ELF-1 (cell line): ENCODE data around the gene ACTN1.
A peak's percentile ranks its signal among the peaks of the same experiment; 100 is the strongest.

Experiments used
- DNase-seq: peaks from one replicate; pipeline ENCODE4 v3.0.0-alpha.2; 2016; ENCODE audit warnings: low read depth, low spot score

ACTN1 gene

DNA sequence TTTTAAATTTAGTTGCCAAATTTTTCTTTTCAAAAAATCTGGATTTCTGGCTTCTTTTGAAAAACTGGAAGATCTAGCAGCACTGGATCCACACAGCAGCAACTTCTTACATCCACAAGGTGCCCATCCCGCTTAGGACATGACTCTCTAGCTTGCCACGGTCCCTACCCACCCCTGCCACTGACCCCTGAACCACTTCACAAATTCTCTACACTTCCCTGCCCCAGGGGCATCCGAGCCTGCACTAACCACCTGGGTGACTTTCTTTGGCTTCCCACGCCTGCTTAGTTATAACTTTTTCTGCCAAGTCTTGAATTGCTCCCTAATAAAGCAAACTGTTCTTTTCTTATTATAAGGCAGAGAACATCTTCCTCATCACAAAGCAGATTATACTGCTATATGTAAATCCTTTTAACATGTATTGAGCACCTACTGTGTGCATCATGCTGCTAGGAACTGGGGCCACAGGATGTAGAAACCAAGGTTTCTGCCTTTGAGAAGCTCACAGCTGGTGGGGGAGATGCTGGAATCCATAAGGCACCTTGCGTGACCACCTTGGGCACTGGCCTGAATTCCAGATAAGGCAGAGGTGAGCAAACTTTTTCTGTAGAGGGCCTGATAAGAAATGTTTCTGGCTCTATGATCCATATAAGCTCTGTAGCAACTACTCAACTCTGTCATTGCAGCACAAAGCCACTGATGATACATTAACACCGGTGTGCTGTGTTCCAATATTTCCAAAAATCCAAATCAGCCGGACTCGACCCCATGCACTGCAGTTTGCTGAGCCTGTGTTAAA lies 59.8 kb downstream of the ACTN1 start:
- DNase-seq = no peak

GRCh38 chr14:68918612-68919011 lies 60.5 kb downstream of the ACTN1 start:
- DNase-seq = no peak

GRCh38 chr14:68916358-68916941 lies 62.7 kb downstream of the ACTN1 start:
- DNase-seq = no peak

GRCh38 chr14:68913516-68913915 lies 65.6 kb downstream of the ACTN1 start:
- no peak for DNase-seq

GRCh38 chr14:68911594-68912227 lies 67.4 kb downstream of the ACTN1 start:
- peak; percentile 86 for DNase-seq

- DNase-seq = no peak
Observed at GRCh38 chr14:68910540-68910939, 68.6 kb downstream of the ACTN1 start.

- no peak for DNase-seq
Observed at GRCh38 chr14:68908803-68909202, 70.3 kb downstream of the ACTN1 start.

GRCh38 chr14:68908201-68908600 lies 70.9 kb downstream of the ACTN1 start:
- DNase-seq = no peak

GRCh38 chr14:68906439-68906838 lies 72.7 kb downstream of the ACTN1 start:
- DNase-seq = no peak

- no peak for DNase-seq
Observed at GRCh38 chr14:68905107-68905895, 73.8 kb downstream of the ACTN1 start.

- no peak for DNase-seq
Observed at GRCh38 chr14:68902357-68902756, 76.7 kb downstream of the ACTN1 start.

DNA sequence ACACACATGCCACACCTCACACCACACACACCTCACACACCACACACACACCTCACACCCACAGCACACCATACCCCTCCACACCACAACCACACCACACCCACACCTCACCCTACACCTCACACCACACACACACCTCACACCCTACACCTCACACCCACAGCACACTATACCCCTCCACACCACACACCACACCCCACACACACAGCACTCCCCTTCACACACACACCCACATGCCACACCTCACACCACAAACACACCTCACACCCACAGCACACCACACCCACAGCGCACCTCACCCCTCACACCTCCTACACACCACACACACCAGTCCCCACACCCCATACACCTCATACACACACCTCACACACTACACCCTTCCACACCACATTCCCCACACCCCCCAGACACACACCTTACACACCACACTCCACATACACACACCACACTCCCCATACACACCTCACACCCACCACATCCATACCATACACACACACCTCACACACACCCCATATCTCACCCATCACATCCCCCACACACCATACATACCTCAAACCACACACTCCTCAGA lies 80.0 kb downstream of the ACTN1 start:
- no peak for DNase-seq

- DNase-seq = no peak
Observed at GRCh38 chr14:68898248-68899032, 80.7 kb downstream of the ACTN1 start.

DNA sequence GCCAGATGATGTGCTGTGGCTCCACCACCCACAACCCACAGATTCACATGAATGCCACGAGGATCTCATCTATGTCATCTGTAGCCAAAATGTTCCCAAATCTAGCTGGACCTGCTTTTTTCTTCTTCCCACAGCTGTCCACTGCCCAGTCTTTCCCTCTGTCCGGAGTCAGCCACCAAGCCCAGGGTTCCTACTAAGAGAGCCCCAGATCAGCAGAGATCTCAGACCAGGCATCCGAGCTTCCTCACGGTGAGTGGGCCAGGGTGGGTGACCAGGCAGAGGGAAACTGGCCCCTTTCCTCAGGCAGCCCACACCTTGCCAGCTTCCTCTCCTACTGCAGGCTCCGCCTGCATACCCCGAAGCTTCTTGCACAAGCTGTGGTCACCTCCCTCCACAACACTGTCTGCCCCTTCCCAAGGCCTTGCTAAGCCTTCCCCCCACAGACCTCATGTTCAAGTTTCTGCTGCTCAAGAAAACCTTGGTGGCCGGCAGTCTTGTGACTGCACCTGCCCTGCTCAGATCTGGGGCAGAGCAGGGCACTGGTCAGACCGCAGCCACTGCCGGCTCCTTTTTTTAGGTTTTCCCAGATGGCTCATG lies 81.4 kb downstream of the ACTN1 start:
- DNase-seq = no peak

GRCh38 chr14:68896132-68896531 lies 83.0 kb downstream of the ACTN1 start:
- DNase-seq = peak; percentile 19

DNA sequence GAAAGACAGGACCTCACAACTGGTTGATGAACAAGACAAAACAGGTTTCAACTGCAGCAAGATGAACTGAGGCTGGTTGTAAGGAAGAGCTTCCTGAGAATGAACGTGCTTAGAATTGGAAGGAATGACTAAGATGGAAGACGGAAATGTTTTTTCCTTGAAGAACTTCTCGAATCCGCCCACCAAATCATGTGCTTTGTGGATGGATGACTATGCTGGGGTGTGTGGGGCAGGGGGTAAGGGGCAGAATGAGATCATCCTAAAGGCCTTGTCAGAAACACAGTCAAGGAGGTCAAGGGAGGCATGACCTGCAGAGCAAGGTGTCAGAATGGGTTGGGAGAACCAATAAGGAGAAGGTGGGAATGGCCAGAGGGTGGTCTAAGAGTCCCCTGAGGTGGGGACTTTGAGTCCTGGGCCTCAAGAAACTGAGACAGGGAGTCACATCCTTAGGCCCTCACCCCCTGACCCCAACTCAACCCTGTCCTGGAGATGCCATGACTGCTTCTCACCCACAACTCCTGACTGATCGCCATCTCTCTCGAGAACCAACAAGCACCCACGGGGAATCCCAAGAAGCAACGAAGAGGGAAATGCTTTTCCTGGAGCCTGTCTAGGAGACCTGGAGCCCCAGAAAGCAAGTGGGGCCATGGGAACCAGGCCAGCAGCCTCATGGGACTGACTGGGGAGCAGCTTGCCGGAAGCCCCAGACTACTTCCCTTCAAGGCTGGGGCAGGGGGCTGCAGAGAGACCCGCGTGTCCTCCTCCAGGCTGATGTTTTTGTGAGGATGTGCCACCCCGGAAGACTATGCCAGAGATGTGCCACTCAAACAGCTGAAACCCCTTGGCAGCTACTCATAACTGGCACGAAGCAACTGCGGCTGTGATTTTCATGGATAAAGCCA lies 84.0 kb downstream of the ACTN1 start:
- DNase-seq = no peak

GRCh38 chr14:68894123-68894522 lies 85.0 kb downstream of the ACTN1 start:
- no peak for DNase-seq

- DNase-seq = no peak
Observed at GRCh38 chr14:68893566-68893965, 85.5 kb downstream of the ACTN1 start.

DNA sequence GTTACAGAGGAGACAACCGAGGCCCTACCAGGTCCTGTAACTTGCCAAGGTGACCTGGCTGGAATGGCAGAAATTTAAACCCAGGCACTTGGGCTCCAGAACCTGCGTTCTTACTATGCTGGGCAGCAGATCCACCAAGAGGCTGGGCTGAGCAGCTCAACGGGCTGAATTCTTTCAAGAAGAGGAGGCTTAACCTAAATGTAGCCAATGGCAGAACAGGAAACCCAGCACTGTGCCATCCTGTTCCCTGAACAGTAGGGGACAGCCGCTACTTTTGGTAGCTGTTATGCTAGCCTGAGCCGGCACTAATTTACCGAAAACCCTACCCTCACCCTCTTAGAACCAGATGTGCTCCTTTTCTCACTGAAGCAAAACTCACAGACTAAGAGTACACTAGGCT lies 86.1 kb downstream of the ACTN1 start:
- no peak for DNase-seq
